HEK293T (cell line): Measurements from ENCODE around the gene KRTAP5-7.

Experiments used
- CTCF ChIA-PET: fragments of 350-600 bp; formaldehyde crosslinking; extraction: SDS; loops from one replicate; lab custom pipeline; 2021; ENCODE audit warnings: antibody characterized with exemption, inconsistent platforms; lab: Yijun Ruan, JAX
- POLR2A ChIA-PET: fragments of 350-600 bp; formaldehyde crosslinking; extraction: SDS; loops from one replicate; lab custom pipeline; 2020; ENCODE audit warnings: antibody characterized with exemption, inconsistent platforms; lab: Yijun Ruan, JAX
- DNase-seq: peaks from one replicate; pipeline ENCODE4 v3.0.0; 2012; ENCODE audit warnings: mixed read lengths; ENCODE audit errors: extremely low spot score
- ARNT ChIP-seq: fragments of 450-650 bp; IDR thresholded peaks from 2 replicates; pipeline ENCODE4 v1.6.1; 2017; ENCODE audit warnings: mild to moderate bottlenecking
- BHLHE40 ChIP-seq: fragments of 450-650 bp; IDR thresholded peaks from 2 replicates; pipeline ENCODE4 v1.6.1; 2016; ENCODE audit warnings: mild to moderate bottlenecking, moderate library complexity, borderline replicate concordance
- CTBP1 ChIP-seq: fragments of 450-650 bp; IDR thresholded peaks from 2 replicates; pipeline ENCODE4 v1.6.1; 2016; ENCODE audit warnings: borderline replicate concordance
- ELF4 ChIP-seq: fragments of 450-650 bp; IDR thresholded peaks from 2 replicates; pipeline ENCODE4 v1.6.1; 2017; ENCODE audit warnings: antibody characterized with exemption
- FOXA1 ChIP-seq: fragments of 450-650 bp; IDR thresholded peaks from 2 replicates; pipeline ENCODE4 v1.6.1; 2016; ENCODE audit warnings: mild to moderate bottlenecking
- FOXK2 ChIP-seq: fragments of 450-650 bp; IDR thresholded peaks from 2 replicates; pipeline ENCODE4 v1.6.1; 2016; ENCODE audit warnings: mild to moderate bottlenecking
- FOXM1 ChIP-seq: fragments of 450-650 bp; IDR thresholded peaks from 2 replicates; pipeline ENCODE4 v1.6.1; 2017; ENCODE audit warnings: mild to moderate bottlenecking, borderline replicate concordance
- HDGF ChIP-seq: fragments of 450-650 bp; IDR thresholded peaks from 2 replicates; pipeline ENCODE4 v1.6.1; 2017; ENCODE audit warnings: antibody characterized with exemption, borderline replicate concordance
- L3MBTL2 ChIP-seq: fragments of 450-650 bp; conservative IDR thresholded peaks from 2 replicates; pipeline ENCODE4 v1.6.1; 2016; ENCODE audit warnings: mild to moderate bottlenecking
- LEF1 ChIP-seq: fragments of 450-650 bp; IDR thresholded peaks from 2 replicates; pipeline ENCODE4 v1.6.1; 2017; ENCODE audit warnings: mild to moderate bottlenecking, borderline replicate concordance
- NFRKB ChIP-seq: fragments of 450-650 bp; IDR thresholded peaks from 2 replicates; pipeline ENCODE4 v1.6.1; 2016; ENCODE audit warnings: mild to moderate bottlenecking, moderate library complexity
- PKNOX1 ChIP-seq: fragments of 450-650 bp; IDR thresholded peaks from 2 replicates; pipeline ENCODE4 v1.6.1; 2016
- SP1 ChIP-seq: fragments of 450-650 bp; IDR thresholded peaks from 2 replicates; pipeline ENCODE4 v1.6.1; 2017
- SUZ12 ChIP-seq: fragments of 450-650 bp; IDR thresholded peaks from 2 replicates; pipeline ENCODE4 v1.6.1; 2016; ENCODE audit warnings: mild to moderate bottlenecking
- TARDBP ChIP-seq: fragments of 450-650 bp; IDR thresholded peaks from 2 replicates; pipeline ENCODE4 v1.6.1; 2016
- ZNF384 ChIP-seq: fragments of 450-650 bp; IDR thresholded peaks from 2 replicates; pipeline ENCODE4 v1.6.1; 2016

The KRTAP5-7 gene

GRCh38 chr11:71488681-71489270 is 38.3 kb upstream of the KRTAP5-7 start:
- no peak for DNase-seq
- no peak for TF ChIP-seq LEF1
- TF ChIP-seq NFRKB, result no peak
- no peak for TF ChIP-seq ZNF384
- no peak for TF ChIP-seq FOXA1
- no peak for TF ChIP-seq TARDBP
- no peak for TF ChIP-seq ELF4
- no peak for TF ChIP-seq ARNT
- CTCF ChIA-PET, result no interaction called here
- POLR2A ChIA-PET, result no interaction called here

GRCh38 chr11:71489311-71490043 is 37.6 kb upstream of the KRTAP5-7 start:
- TF ChIP-seq ELF4 (no peak), TARDBP (no peak), FOXM1 (no peak), BHLHE40 (no peak), NFRKB (no peak), L3MBTL2 (no peak), SP1 (no peak), CTBP1 (no peak), ZNF384 (no peak), FOXK2 (no peak), PKNOX1 (no peak), FOXA1 (no peak), SUZ12 (no peak), LEF1 (no peak), ARNT (no peak), HDGF (no peak)
- POLR2A ChIA-PET, result no interaction called here
- no peak for DNase-seq
- CTCF ChIA-PET, result no interaction called here

- no peak for TF ChIP-seq HDGF
- TF ChIP-seq SUZ12, result no peak
- TF ChIP-seq NFRKB, result no peak
- no peak for TF ChIP-seq BHLHE40
- no peak for TF ChIP-seq TARDBP
- TF ChIP-seq SP1, result no peak
- no peak for TF ChIP-seq ARNT
- no peak for TF ChIP-seq ZNF384
- TF ChIP-seq PKNOX1, result no peak
- TF ChIP-seq FOXA1, result no peak
- DNase-seq, result no peak
- ChIA-PET CTCF (no interaction called here), POLR2A (no interaction called here)
Measured at GRCh38 chr11:71490044-71490730, 36.9 kb upstream of the KRTAP5-7 start.

- POLR2A ChIA-PET, result no interaction called here
- no peak for TF ChIP-seq ELF4
- TF ChIP-seq BHLHE40, result no peak
- TF ChIP-seq L3MBTL2, result no peak
- CTCF ChIA-PET, result no interaction called here
- no peak for DNase-seq
Measured at GRCh38 chr11:71490731-71491390, 36.2 kb upstream of the KRTAP5-7 start.

GRCh38 chr11:71491531-71491930 is 35.5 kb upstream of the KRTAP5-7 start:
- CTCF ChIA-PET, result no interaction called here
- DNase-seq, result no peak
- no peak for TF ChIP-seq FOXM1
- no peak for TF ChIP-seq BHLHE40
- TF ChIP-seq TARDBP, result no peak
- no peak for TF ChIP-seq SP1
- TF ChIP-seq CTBP1, result no peak
- no peak for TF ChIP-seq FOXA1
- TF ChIP-seq L3MBTL2, result no peak
- TF ChIP-seq ELF4, result no peak
- no peak for TF ChIP-seq PKNOX1
- no peak for TF ChIP-seq SUZ12
- POLR2A ChIA-PET, result no interaction called here

GRCh38 chr11:71491940-71492339 is 35.1 kb upstream of the KRTAP5-7 start:
- CTCF ChIA-PET, result no interaction called here
- POLR2A ChIA-PET, result no interaction called here
- no peak for DNase-seq

More at GRCh38 chr11:71491940-71492339, 35.1 kb upstream of the KRTAP5-7 start:
- TF ChIP-seq TARDBP, result no peak
- TF ChIP-seq CTBP1, result no peak
- no peak for TF ChIP-seq FOXA1
- no peak for TF ChIP-seq SP1
- no peak for TF ChIP-seq ELF4
- TF ChIP-seq BHLHE40, result no peak
- TF ChIP-seq HDGF, result no peak
- no peak for TF ChIP-seq ZNF384
- no peak for TF ChIP-seq PKNOX1
- no peak for TF ChIP-seq FOXK2
